ENCODE results near the gene NUDT8. TPM values are rescaled to one million over a fixed set of nuclear protein-coding genes. Genes with fewer than 3 reads are reported as not detected.
A peak's percentile ranks its signal among the peaks of the same experiment; 100 is the strongest.

The NUDT8 gene
- total and polyA plus RNA-seq, 10 of the 15 experiments (the other 5 are each of a cell fraction or from before 2014, with no cell fraction given) = 0.32 to 18.2 (median 9.8) TPM

- TF ChIP-seq CBFB (IDR thresholded peaks at IDR 0.05; ENCODE audit: low read depth) (peak; percentile 34), JUNB (IDR thresholded peaks at IDR 0.05) (no peak), IRF3 (IDR thresholded peaks at IDR 0.05) (no peak), REST (IDR thresholded peaks at IDR 0.05; ENCODE audit: low read depth, low read length) (no peak), LARP7 (IDR thresholded peaks at IDR 0.05) (peak; percentile 59; the same call in 1 of the 2 replicates), CBX5 (IDR thresholded peaks at IDR 0.05; ENCODE audit: low read depth) (no peak), CEBPB (IDR thresholded peaks at IDR 0.05; ENCODE audit: borderline replicate concordance in 1 of 2, low read depth in 2 of 2, low read length in 2 of 2) (no peak), RELA (IDR thresholded peaks at IDR 0.05; ENCODE audit: borderline replicate concordance, partially characterized antibody) (peak; percentile 98), PAX5 (IDR thresholded peaks at IDR 0.05; ENCODE audit: borderline replicate concordance, low read depth, low read length) (peak; percentile 72; the same call in 1 of the 2 replicates), SKIL (IDR thresholded peaks at IDR 0.05; ENCODE audit: low read depth, poor library complexity, severe bottlenecking) (peak; percentile 48), NFYB (IDR thresholded peaks at IDR 0.05; ENCODE audit: insufficient read depth, low read depth, low read length) (no peak), ZNF592 (IDR thresholded peaks at IDR 0.05) (peak; percentile 12; the same call in 1 of the 2 replicates), PRDM15 (CRISPR knock-in tag; IDR thresholded peaks at IDR 0.05) (no peak)
Observed at GRCh38 chr11:67613960-67614715, 15.6 kb downstream of the NUDT8 start (continued).
